Mesenchymal stem cell (in vitro differentiated cells and primary cell): ENCODE results near the gene GFRA3.
"Not testable (repeated sequence)": the region's sequence is repeated elsewhere in the genome, so short reads cannot be mapped to it uniquely, and the experiment has no call there.

Experiments used
- DNase-seq: peaks from one replicate; pipeline ENCODE4 v3.0.0-alpha.2; 2013
- H2AFZ ChIP-seq: one replicate; pipeline ENCODE4 v1.6.1; 2013; ENCODE audit warnings: low read depth, mild to moderate bottlenecking, control low read depth, inconsistent platforms, low read length, moderate library complexity
- H2AK5ac ChIP-seq: 2 replicates; pipeline ENCODE4 v1.6.1; 2013; ENCODE audit warnings: low read length, moderate library complexity, mild to moderate bottlenecking, inconsistent platforms; ENCODE audit not compliant: severe bottlenecking
- H2BK120ac ChIP-seq: one replicate; pipeline ENCODE4 v1.6.1; 2013; ENCODE audit warnings: low read depth, mild to moderate bottlenecking, inconsistent platforms, low read length, moderate library complexity
- H2BK12ac ChIP-seq, 2 experiments: one replicate each; pipeline ENCODE4 v1.6.1; 2013; ENCODE audit warnings: inconsistent platforms in 2 of 2, low read length in 2 of 2, mild to moderate bottlenecking in 2 of 2, moderate library complexity in 2 of 2, control low read depth in 1 of 2
- H2BK15ac ChIP-seq: one replicate; pipeline ENCODE4 v1.6.1; 2013; ENCODE audit warnings: mild to moderate bottlenecking, low read depth, inconsistent platforms; ENCODE audit not compliant: poor library complexity, severe bottlenecking
- H2BK5ac ChIP-seq: 2 replicates; pipeline ENCODE4 v1.6.1; 2013; ENCODE audit warnings: low read depth, mild to moderate bottlenecking, low read length, control low read depth, inconsistent platforms; ENCODE audit not compliant: poor library complexity, severe bottlenecking
- H3K14ac ChIP-seq, 2 experiments: one replicate each; pipeline ENCODE4 v1.6.1; 2013; ENCODE audit warnings: inconsistent platforms in 2 of 2, low read length in 2 of 2, control low read depth in 1 of 2, mild to moderate bottlenecking in 1 of 2, moderate library complexity in 1 of 2
- H3K18ac ChIP-seq, 2 experiments: one replicate each; pipeline ENCODE4 v1.6.1; 2013; ENCODE audit warnings: inconsistent platforms in 2 of 2, low read length in 2 of 2, control low read depth in 1 of 2, low read depth in 1 of 2, mild to moderate bottlenecking in 1 of 2
- H3K23ac ChIP-seq, 2 experiments: one replicate each; pipeline ENCODE4 v1.6.1; 2013; ENCODE audit warnings: inconsistent platforms in 2 of 2, low read length in 2 of 2, mild to moderate bottlenecking in 2 of 2, moderate library complexity in 2 of 2, control low read depth in 1 of 2
- H3K27ac ChIP-seq: 2 replicates; pipeline ENCODE4 v1.5.1; 2013; ENCODE audit warnings: mild to moderate bottlenecking, moderate library complexity, low read length, control low read depth, inconsistent platforms; ENCODE audit not compliant: poor library complexity, severe bottlenecking
- H3K27me3 ChIP-seq, 2 experiments: 2 replicates each; pipeline versions ENCODE4 v1.6.1 to v1.7.0; 2013; ENCODE audit warnings: low read length in 2 of 2, mild to moderate bottlenecking in 2 of 2, moderate library complexity in 2 of 2, control low read depth in 1 of 2, inconsistent platforms in 1 of 2; ENCODE audit not compliant: control insufficient read depth in 1 of 2, insufficient read depth in 1 of 2
- H3K36me3 ChIP-seq, 2 experiments: 2 replicates each; pipeline versions ENCODE4 v1.6.1 to v1.7.0; 2013; ENCODE audit warnings: low read length in 2 of 2, control low read depth in 1 of 2, inconsistent platforms in 1 of 2, low read depth in 1 of 2, mild to moderate bottlenecking in 1 of 2; ENCODE audit not compliant: insufficient read depth in 2 of 2, control insufficient read depth in 1 of 2
- H3K4ac ChIP-seq, 2 experiments: one replicate each; pipeline ENCODE4 v1.6.1; 2013; ENCODE audit warnings: inconsistent platforms in 2 of 2, low read length in 2 of 2, mild to moderate bottlenecking in 2 of 2, moderate library complexity in 2 of 2, control low read depth in 1 of 2, low read depth in 1 of 2
- H3K4me1 ChIP-seq: 2 replicates; pipeline ENCODE4 v1.6.1; 2013; ENCODE audit warnings: low read depth, low read length, control low read depth; ENCODE audit not compliant: control insufficient read depth, insufficient read depth
- H3K4me2 ChIP-seq: 2 replicates; pipeline ENCODE4 v1.6.1; 2013; ENCODE audit warnings: low read length, mild to moderate bottlenecking, inconsistent platforms; ENCODE audit not compliant: poor library complexity, severe bottlenecking
- H3K4me3 ChIP-seq, 2 experiments: 2 replicates each; pipeline versions ENCODE4 v1.5.1 to v1.7.0; 2013; ENCODE audit warnings: low read length in 2 of 2, mild to moderate bottlenecking in 2 of 2, control low read depth in 1 of 2, low read depth in 1 of 2; ENCODE audit not compliant: insufficient read depth in 1 of 2
- H3K79me1 ChIP-seq: replicated peaks from 2 replicates; pipeline ENCODE4 v1.6.1; 2013; ENCODE audit warnings: mild to moderate bottlenecking, control low read depth, low read length, inconsistent platforms; ENCODE audit not compliant: poor library complexity, severe bottlenecking
- H3K9ac ChIP-seq: 2 replicates; pipeline ENCODE4 v1.7.0; 2013; ENCODE audit warnings: mild to moderate bottlenecking, low read length, moderate library complexity
- H3K9me3 ChIP-seq: 2 replicates; pipeline ENCODE4 v1.7.0; 2013; ENCODE audit warnings: mild to moderate bottlenecking, low read length; ENCODE audit not compliant: control insufficient read depth
- H4K8ac ChIP-seq: one replicate; pipeline ENCODE4 v1.6.1; 2013; ENCODE audit warnings: inconsistent platforms, mild to moderate bottlenecking, low read length, moderate library complexity
- H4K91ac ChIP-seq: one replicate; pipeline ENCODE4 v1.6.1; 2013; ENCODE audit warnings: mild to moderate bottlenecking, low read length, inconsistent platforms
- WGBS: methylation state at CpG from one replicate; pipeline ENCODE4 v1.1.7; 2013; ENCODE audit warnings: mixed read lengths; 5-methylcytosine and 5-hydroxymethylcytosine counted together

Gene GFRA3

GRCh38 chr5:138252944-138253343, 21.5 kb downstream of the GFRA3 start:
- Histone ChIP-seq H2AFZ (no peak overlapping the region), H3K79me1 (no peaks in the 10 kb centered on the region), H3K4me2 (no peak overlapping the region), H2BK15ac (no peak overlapping the region), H2BK5ac (no peak overlapping the region), H4K91ac (no peak overlapping the region), H3K4me1 (no peaks in the 10 kb centered on the region), H2BK120ac (no peak overlapping the region), H3K14ac (no peak overlapping the region), H3K9me3 (no peaks in the 10 kb centered on the region), H2BK12ac (no peak overlapping the region), H3K18ac (no peak overlapping the region), H2AK5ac (no peak overlapping the region), H4K8ac (no peak overlapping the region), H3K27me3 (peaks cover 19 to 45% of the 10 kb centered on the region in 2 experiments), H3K23ac (no peak overlapping the region), H3K27ac (no peak overlapping the region), H3K4ac (no peak overlapping the region), H3K9ac (no peak overlapping the region), H3K36me3 (no peaks in the 10 kb centered on the region), H3K4me3 (no peak overlapping the region)
- 71% methylated on average over 3 of the region's 3 CpGs for WGBS
- no peak for DNase-seq

- not testable (repeated sequence) for H3K27ac ChIP-seq, DNase-seq, H2BK120ac ChIP-seq, H2AFZ ChIP-seq, H4K8ac ChIP-seq, H3K4me3 ChIP-seq, H3K4ac ChIP-seq, H3K23ac ChIP-seq, H2BK15ac ChIP-seq, H2BK12ac ChIP-seq, H4K91ac ChIP-seq, H3K79me1 ChIP-seq, H2BK5ac ChIP-seq, H3K9me3 ChIP-seq, H3K4me2 ChIP-seq, H3K36me3 ChIP-seq, H3K18ac ChIP-seq, H2AK5ac ChIP-seq, H3K9ac ChIP-seq, H3K14ac ChIP-seq, H3K4me1 ChIP-seq
- 100% methylated on average over 1 of the region's 2 CpGs for WGBS
- H3K27me3 ChIP-seq = peaks cover 23 to 50% of the 10 kb centered on the region in 2 experiments
Observed at GRCh38 chr5:138247800-138248199, 26.6 kb downstream of the GFRA3 start.

DNA sequence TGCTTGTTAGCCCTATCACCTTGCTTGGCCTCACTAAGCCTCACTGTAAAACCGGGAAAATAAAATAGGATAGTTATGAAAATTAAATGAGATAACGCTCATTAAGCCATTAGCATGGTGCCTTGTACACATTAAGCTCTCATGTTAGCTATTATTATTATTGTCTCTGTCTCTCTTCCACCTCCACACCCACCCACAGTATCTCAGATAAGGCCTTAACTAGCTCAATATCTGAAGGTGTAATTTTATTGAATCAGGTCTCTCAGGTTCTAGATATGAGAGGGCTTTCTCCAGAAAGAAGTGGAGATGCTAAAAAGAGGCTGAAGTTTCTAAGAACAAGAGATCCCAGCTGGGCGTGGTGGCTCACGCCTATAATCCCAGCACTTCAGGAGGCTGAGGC, 27.6 kb downstream of the GFRA3 start:
- no peak overlapping the region for H4K8ac ChIP-seq
- H3K4me1 ChIP-seq = peaks cover 5% of the 10 kb centered on the region
- no peak overlapping the region for H3K14ac ChIP-seq
- H4K91ac ChIP-seq = no peak overlapping the region
- H3K27ac ChIP-seq = no peak overlapping the region
- no peak overlapping the region for H3K4ac ChIP-seq
- no peak overlapping the region for H2BK5ac ChIP-seq
- H2BK15ac ChIP-seq = no peak overlapping the region
- 98% methylated on average over 2 of the region's 4 CpGs for WGBS
- H3K9ac ChIP-seq = no peak overlapping the region
- no peak overlapping the region for H2AK5ac ChIP-seq
- no peak overlapping the region for H3K4me2 ChIP-seq
- DNase-seq = no peak
- no peak overlapping the region for H2BK120ac ChIP-seq
- no peak overlapping the region for H3K18ac ChIP-seq
- no peak overlapping the region for H3K4me3 ChIP-seq
- no peak overlapping the region for H2BK12ac ChIP-seq
- H3K79me1 ChIP-seq = no peaks in the 10 kb centered on the region
- H3K9me3 ChIP-seq = no peaks in the 10 kb centered on the region
- no peak overlapping the region for H3K23ac ChIP-seq
- H3K36me3 ChIP-seq = no peaks in the 10 kb centered on the region
- H2AFZ ChIP-seq = no peak overlapping the region
- peaks cover 27 to 50% of the 10 kb centered on the region in 2 experiments for H3K27me3 ChIP-seq

DNA sequence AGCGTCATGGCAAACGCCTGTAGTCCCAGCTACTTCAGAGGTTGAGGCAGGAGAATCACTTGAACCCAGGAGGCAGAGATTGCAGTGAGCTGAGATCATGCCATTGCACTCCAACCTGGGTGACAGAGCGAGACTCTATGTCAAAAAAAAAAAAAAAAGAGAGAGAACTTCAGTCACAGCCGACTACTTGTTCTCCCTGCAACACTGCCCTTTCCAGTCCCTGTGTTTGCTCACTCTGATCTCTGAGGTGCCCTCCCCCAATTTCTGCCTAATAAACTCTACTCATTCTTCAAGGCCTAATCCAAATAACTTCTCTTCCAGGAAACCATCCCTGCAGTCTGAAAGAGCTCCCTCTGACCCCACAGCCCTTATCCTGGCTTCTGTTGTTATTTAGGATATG, 28.1 kb downstream of the GFRA3 start:
- WGBS = 73% methylated on average over 4 of the region's 4 CpGs
- H3K18ac ChIP-seq = no peak overlapping the region
- no peak overlapping the region for H2BK5ac ChIP-seq
- no peak overlapping the region for H3K4me2 ChIP-seq
- no peak overlapping the region for H2AK5ac ChIP-seq
- no peak overlapping the region for H3K27ac ChIP-seq
- H2AFZ ChIP-seq = no peak overlapping the region
- no peak overlapping the region for H4K91ac ChIP-seq
- H3K14ac ChIP-seq = no peak overlapping the region
- no peak overlapping the region for H3K4ac ChIP-seq
- H3K27me3 ChIP-seq = peaks cover 30 to 54% of the 10 kb centered on the region in 2 experiments
- H2BK15ac ChIP-seq = no peak overlapping the region
- H3K9me3 ChIP-seq = no peaks in the 10 kb centered on the region
- H3K36me3 ChIP-seq = no peaks in the 10 kb centered on the region
- no peak overlapping the region for H2BK120ac ChIP-seq
- H2BK12ac ChIP-seq = no peak overlapping the region
- H3K9ac ChIP-seq = no peak overlapping the region
- H3K23ac ChIP-seq = no peak overlapping the region
- no peak for DNase-seq
- no peaks in the 10 kb centered on the region for H3K79me1 ChIP-seq
- H4K8ac ChIP-seq = no peak overlapping the region
- H3K4me1 ChIP-seq = peaks cover 9% of the 10 kb centered on the region
- H3K4me3 ChIP-seq = no peak overlapping the region
